T-helper 22 cell (primary cell): ENCODE results near the gene ABI2.
"Not testable (repeated sequence)": the region's sequence is repeated elsewhere in the genome, so short reads cannot be mapped to it uniquely, and the experiment has no call there.

Experiments
- DNase-seq: peaks from one replicate; pipeline ENCODE4 v3.0.0-alpha.2; 2020; ENCODE audit warnings: low read depth

Gene ABI2

DNA sequence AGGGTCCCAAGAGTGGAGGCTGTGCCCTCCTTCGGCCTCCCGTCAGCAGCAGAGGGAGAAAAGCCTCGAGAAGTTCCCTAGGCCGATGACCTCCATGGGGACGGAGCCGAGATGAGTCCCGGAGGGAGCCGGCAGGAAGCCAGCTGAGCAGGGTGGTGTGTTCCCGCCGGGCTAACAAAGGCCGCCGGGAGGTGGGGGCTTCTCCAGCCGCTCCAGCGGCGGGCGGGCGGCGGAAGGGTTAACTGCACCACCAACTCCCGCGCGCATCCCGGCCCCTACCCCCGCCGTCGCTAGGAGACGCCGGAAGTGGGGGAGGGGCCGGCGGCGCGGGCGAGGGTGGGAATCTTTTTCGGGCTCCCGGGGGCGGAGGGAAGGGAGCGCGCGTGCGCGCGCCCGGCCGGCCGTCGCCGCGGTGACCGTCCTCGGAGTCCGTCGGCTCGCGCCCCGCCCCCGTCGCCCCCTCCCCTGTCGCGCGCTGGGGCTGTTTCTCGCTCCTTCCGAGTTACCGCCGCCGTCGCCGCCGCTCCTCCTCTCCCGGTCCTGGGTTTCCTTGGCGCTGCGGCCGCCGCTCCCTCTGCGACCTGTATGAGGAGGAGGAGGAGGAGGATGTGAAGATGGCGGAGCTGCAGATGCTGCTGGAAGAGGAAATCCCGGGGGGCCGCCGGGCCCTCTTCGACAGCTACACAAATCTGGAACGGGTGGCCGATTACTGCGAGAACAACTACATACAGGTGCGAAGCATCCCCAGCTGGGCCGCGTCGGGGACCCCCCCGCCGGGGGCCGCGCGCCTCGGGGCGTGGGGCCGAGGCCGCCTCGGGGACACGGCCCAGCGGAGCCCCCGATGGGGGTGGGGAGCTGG lies at the start of gene ABI2:
Gene ABI2, plus strand, starts transcription at position 494 of the 859 bp plus-strand sequence. Its CDS starts 121 bp downstream, at position 615.
- peak; percentile 32 for DNase-seq

DNA sequence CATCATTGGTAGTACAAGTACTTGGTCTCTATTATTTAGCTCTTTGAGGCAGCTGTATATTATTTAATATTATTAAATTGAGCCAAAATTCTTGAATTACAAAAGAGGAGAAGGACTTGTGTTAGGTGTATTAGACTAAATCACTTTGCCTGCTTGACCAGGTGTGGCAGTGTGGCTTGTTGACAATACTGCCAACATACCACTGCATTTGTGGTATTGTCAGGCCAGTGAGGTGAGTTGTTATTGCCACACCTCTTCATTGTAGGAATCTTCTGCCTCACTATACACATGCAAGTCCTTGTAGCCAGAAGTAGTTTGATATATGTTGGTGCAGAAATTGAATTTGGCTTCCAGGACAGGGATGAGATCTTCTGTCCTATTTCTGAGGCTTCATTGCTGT lies 48.9 kb upstream of the ABI2 start:
- no peak for DNase-seq

GRCh38 chr2:203280428-203281064 lies 47.6 kb upstream of the ABI2 start:
- DNase-seq = no peak

DNA sequence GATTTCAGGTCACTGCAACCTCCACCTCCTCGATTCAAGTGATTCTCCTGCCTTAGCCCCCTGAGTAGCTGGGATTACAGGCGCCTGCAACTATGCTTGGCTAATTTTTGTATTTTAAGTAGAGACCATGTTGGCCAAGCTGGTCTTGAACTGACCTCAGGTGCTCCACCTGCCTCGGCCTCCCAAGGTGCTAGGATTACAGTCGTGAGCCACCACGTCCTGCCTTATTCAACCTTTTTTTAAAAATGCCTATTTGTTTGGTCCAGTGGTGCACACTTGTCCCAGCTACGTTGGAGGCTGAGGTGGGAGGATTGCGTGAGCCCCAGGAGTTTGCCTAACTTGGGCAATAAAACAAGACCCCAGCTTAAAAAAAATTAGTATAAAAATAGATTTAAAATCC lies 46.1 kb upstream of the ABI2 start:
- no peak for DNase-seq

- DNase-seq = no peak
These were observed 41.7 kb upstream of the ABI2 start for GRCh38 chr2:203286532-203286931.

GRCh38 chr2:203301667-203302066 lies 26.5 kb upstream of the ABI2 start:
- DNase-seq = no peak

DNA sequence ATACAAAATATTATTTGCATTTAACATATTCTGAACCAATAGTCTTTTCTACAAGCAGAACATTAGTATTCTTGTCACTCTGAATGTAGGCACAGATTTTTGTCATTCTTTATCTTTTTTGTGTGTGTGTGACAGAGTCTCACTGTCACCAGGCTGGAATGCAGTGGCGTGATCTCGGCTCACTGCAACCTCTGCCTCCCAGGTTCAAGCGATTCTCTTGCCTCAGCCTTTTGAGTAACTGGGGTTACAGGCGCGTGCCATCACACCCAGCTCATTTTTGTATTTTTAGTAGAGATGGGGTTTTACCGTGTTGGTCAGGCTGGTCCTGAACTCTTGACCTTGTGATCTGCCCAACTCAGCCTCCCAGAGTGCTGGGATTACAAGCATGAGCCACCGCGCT lies 25.6 kb upstream of the ABI2 start:
- DNase-seq = not testable (repeated sequence)

- no peak for DNase-seq
These were observed 17.3 kb upstream of the ABI2 start for GRCh38 chr2:203310688-203311436.

DNA sequence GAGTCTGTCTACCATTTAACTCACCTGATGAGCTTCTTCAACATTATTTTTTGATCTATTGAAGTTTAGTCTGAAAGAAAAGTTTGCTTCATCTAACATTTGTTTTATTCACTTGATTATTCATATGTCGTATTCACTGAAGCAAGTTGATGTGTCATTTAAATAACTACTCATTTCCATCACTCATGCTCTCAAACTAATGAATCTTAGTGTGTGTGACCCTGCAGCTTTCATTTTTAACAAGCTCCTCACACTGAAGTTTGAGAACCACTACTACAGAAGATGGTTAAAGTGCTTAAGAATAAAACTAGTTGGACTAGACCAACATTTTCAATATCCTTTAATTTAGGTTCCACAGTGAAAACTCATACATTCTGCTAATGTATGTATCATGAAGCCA lies 1.8 kb upstream of the ABI2 start:
- DNase-seq = no peak

GRCh38 chr2:203327582-203327900 lies 653 bp upstream of the ABI2 start:
- no peak for DNase-seq

- no peak for DNase-seq
These were observed 756 bp downstream of the ABI2 start for GRCh38 chr2:203328760-203329540.

DNA sequence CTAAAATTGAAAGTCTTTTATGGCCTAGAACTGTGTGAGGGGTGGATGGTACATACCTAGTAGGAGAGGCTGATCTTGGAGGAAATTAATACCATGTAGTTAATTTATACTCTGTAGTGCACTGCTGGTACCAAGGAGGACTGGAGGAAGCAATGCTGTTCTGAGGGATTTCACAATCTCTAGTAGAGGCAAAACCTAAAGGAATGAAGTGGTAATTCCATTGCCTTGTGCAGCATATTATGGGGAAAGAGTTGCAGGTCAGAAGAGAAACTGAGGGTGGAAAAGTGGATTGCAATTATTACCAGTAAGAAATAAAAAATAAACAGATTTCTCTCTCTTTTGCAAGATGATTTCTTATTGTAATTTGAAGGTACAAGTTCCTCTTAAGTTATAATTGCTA lies 2.2 kb downstream of the ABI2 start:
- no peak for DNase-seq

GRCh38 chr2:203338322-203338721 lies 10.1 kb downstream of the ABI2 start:
- no peak for DNase-seq

- no peak for DNase-seq
These were observed 12.7 kb downstream of the ABI2 start for GRCh38 chr2:203340791-203341487.

GRCh38 chr2:203341741-203342310 lies 13.6 kb downstream of the ABI2 start:
- no peak for DNase-seq

DNA sequence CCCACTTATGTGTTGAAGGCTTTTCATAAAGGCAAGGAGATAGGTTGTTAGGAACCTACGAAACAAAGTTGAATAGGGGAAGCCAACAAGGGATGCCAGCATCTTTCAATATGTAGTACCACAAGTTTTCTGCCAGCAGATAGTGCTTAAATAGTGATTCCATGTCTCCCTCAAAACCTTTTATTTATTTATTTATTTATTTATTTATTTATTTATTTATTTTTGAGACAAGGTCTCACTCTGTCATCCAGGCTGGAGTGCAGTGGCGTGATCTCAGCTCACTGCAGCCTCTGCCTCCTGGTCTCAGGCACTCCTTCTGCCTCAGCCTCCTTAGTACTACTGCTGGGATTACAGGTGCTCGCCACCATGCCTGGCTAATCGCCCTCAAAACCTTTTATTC lies 14.2 kb downstream of the ABI2 start:
- not testable (repeated sequence) for DNase-seq

DNA sequence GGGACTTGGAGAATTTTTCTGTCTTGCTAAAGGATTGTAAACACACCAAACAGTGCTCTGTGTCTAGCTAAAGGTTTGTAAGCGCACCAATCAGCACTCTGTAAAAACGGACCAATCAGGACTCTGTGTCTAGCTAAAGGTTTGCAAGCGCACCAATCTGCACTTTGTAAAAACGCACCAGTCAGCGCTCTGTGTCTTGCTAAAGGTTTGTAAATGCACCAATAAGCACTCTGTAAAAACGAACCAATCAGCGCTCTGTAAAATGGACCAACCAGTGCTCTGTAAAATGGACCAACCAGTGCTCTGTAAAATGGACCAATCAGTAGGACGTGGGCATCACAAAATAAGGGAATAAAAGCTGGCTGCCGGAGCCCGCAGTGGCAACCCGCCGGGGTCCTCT lies 16.5 kb downstream of the ABI2 start:
- no peak for DNase-seq

- DNase-seq = no peak
These were observed 18.4 kb downstream of the ABI2 start for GRCh38 chr2:203346612-203347011.

GRCh38 chr2:203347375-203347774 lies 19.2 kb downstream of the ABI2 start:
- no peak for DNase-seq

GRCh38 chr2:203352604-203353255 lies 24.5 kb downstream of the ABI2 start:
- no peak for DNase-seq

GRCh38 chr2:203354966-203355365 lies 26.8 kb downstream of the ABI2 start:
- DNase-seq = no peak
